ENCODE data around the gene NLRX1. TPM values are rescaled to one million over a fixed set of nuclear protein-coding genes. Genes with fewer than 3 reads are reported as not detected.

The NLRX1 gene
- total RNA-seq, 1 donor from 2014 or later: 10.2 TPM

GRCh38 chr11:119188067-119188466 is 19.5 kb downstream of the NLRX1 start:
- Histone ChIP-seq H3K27ac (no peak overlapping the region), H3K4me2 (no peak overlapping the region), H2AFZ (replicated peaks) (no peak overlapping the region), H3K27me3 (no peaks in the 10 kb centered on the region), H3K79me2 (ENCODE audit: low read depth) (no peaks in the 10 kb centered on the region), H3F3A (ENCODE audit: low read depth) (no peaks in the 10 kb centered on the region), H3K36me3 (no peaks in the 10 kb centered on the region), H3K4me1 (no peaks in the 10 kb centered on the region), H3K4me3 (no peak overlapping the region), H3K9ac (no peak overlapping the region), H3K9me3 (ENCODE audit: low read depth) (no peaks in the 10 kb centered on the region), H4K20me1 (ENCODE audit: low read depth) (no peaks in the 10 kb centered on the region)
- peaks cover 12% of the 10 kb centered on the region for H3K27me3 Mint-ChIP-seq (ENCODE audit: insufficient read depth, low read depth)
- DNase-seq (ENCODE audit: low spot score): no peak
- no peaks in the 10 kb centered on the region for H3K9me3 Mint-ChIP-seq
- no peak for TF ChIP-seq EZH2phosphoT487 (IDR thresholded peaks at IDR 0.05)
- TF ChIP-seq EZH2 (IDR thresholded peaks at IDR 0.05): no peak
- TF ChIP-seq CTCF (IDR thresholded peaks at IDR 0.05): no peak
- no peak overlapping the region for H3K4me3 Mint-ChIP-seq
- H3K4me1 Mint-ChIP-seq: peaks cover 12% of the 10 kb centered on the region
- H3K27ac Mint-ChIP-seq: no peak overlapping the region
- H3K36me3 Mint-ChIP-seq: no peaks in the 10 kb centered on the region

- H3K9me3 ChIP-seq (ENCODE audit: low read depth): no peaks in the 10 kb centered on the region
Measured at GRCh38 chr11:119188887-119189286, 20.4 kb downstream of the NLRX1 start.

DNA sequence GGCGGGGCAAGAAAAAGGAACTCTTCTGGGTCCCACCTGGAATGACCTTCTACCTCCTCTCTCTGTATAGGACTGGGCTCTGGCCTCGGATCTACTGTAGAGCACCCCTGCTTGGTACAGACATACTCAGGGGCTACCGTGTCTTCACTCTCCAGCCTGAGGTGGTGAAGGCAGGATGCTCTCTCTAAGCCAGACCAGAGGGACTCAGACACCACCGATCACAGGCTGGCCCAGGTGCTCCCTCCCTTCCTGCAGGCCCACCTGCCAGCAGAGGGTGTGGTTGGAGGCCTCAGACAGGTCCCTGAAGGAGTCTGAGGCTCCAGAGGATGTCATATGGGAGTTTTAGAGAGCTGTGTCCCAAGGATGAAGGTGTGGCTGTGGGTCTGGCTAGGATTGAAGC is 20.9 kb downstream of the NLRX1 start:
- H3K27me3 ChIP-seq: no peaks in the 10 kb centered on the region
- H3K4me3 ChIP-seq: no peak overlapping the region
- H3K9me3 Mint-ChIP-seq: no peaks in the 10 kb centered on the region
- H3K4me2 ChIP-seq: no peak overlapping the region
- H3K9ac ChIP-seq: no peak overlapping the region
- TF ChIP-seq CTCF (IDR thresholded peaks at IDR 0.05): no peak
- no peak for TF ChIP-seq EZH2 (IDR thresholded peaks at IDR 0.05)
- TF ChIP-seq EZH2phosphoT487 (IDR thresholded peaks at IDR 0.05): no peak
- H3K4me1 ChIP-seq: no peaks in the 10 kb centered on the region
- no peak overlapping the region for H3K27ac ChIP-seq
- no peak for DNase-seq (ENCODE audit: low spot score)
- no peak overlapping the region for H3K4me3 Mint-ChIP-seq
- H3K36me3 Mint-ChIP-seq: no peaks in the 10 kb centered on the region
- H3K36me3 ChIP-seq: no peaks in the 10 kb centered on the region
- no peaks in the 10 kb centered on the region for H3K79me2 ChIP-seq (ENCODE audit: low read depth)
- H3K9me3 ChIP-seq (ENCODE audit: low read depth): no peaks in the 10 kb centered on the region
- peaks cover 12% of the 10 kb centered on the region for H3K27me3 Mint-ChIP-seq (ENCODE audit: insufficient read depth, low read depth)
- peaks cover 12% of the 10 kb centered on the region for H3K4me1 Mint-ChIP-seq
- no peaks in the 10 kb centered on the region for H3F3A ChIP-seq (ENCODE audit: low read depth)
- H2AFZ ChIP-seq (replicated peaks): no peak overlapping the region
- H4K20me1 ChIP-seq (ENCODE audit: low read depth): no peaks in the 10 kb centered on the region
- H3K27ac Mint-ChIP-seq: no peak overlapping the region

More at GRCh38 chr11:119188887-119189286, 20.4 kb downstream of the NLRX1 start:
- H3K27ac ChIP-seq: no peak overlapping the region
- H4K20me1 ChIP-seq (ENCODE audit: low read depth): no peaks in the 10 kb centered on the region
- H3K9me3 Mint-ChIP-seq: no peaks in the 10 kb centered on the region
- no peaks in the 10 kb centered on the region for H3K79me2 ChIP-seq (ENCODE audit: low read depth)
- no peaks in the 10 kb centered on the region for H3F3A ChIP-seq (ENCODE audit: low read depth)
- no peak overlapping the region for H2AFZ ChIP-seq (replicated peaks)
- H3K4me3 Mint-ChIP-seq: no peak overlapping the region
- H3K36me3 Mint-ChIP-seq: no peaks in the 10 kb centered on the region
- peaks cover 12% of the 10 kb centered on the region for H3K27me3 Mint-ChIP-seq (ENCODE audit: insufficient read depth, low read depth)
- TF ChIP-seq CTCF (IDR thresholded peaks at IDR 0.05) (no peak), EZH2phosphoT487 (IDR thresholded peaks at IDR 0.05) (no peak), EZH2 (IDR thresholded peaks at IDR 0.05) (no peak)
- H3K27me3 ChIP-seq: no peaks in the 10 kb centered on the region
- DNase-seq (ENCODE audit: low spot score): no peak
- H3K27ac Mint-ChIP-seq: no peak overlapping the region
- H3K4me3 ChIP-seq: no peak overlapping the region
- peaks cover 12% of the 10 kb centered on the region for H3K4me1 Mint-ChIP-seq
- H3K9ac ChIP-seq: no peak overlapping the region
- no peak overlapping the region for H3K4me2 ChIP-seq
- no peaks in the 10 kb centered on the region for H3K4me1 ChIP-seq
- H3K36me3 ChIP-seq: no peaks in the 10 kb centered on the region
